ENCODE results near the gene MATK.

MATK gene

GRCh38 chr19:3781603-3782002, 4.6 kb downstream of the MATK start:
- Histone ChIP-seq H3K4me3 (ENCODE audit: low read depth in 1 of 5, low read length in 5 of 5) (peak overlapping the region in 4 of 5 donors; percentile 5 to 36 (median 16)), H3K4me1 (ENCODE audit: control insufficient read depth in 5 of 5, insufficient read depth in 5 of 5, low read length in 5 of 5) (peaks cover 0 to 8% (median 0%) of the 10 kb centered on the region in 5 donors), H3K9ac (ENCODE audit: low read length in 5 of 5) (no peak overlapping the region), H3K27ac (ENCODE audit: low read depth, low read length) (no peak overlapping the region), H3K36me3 (ENCODE audit: control insufficient read depth in 5 of 5, insufficient read depth in 5 of 5, low read length in 5 of 5) (no peaks in the 10 kb centered on the region), H3K9me3 (ENCODE audit: control insufficient read depth in 5 of 5, low read length in 5 of 5) (peaks cover 14 to 28% (median 24%) of the 10 kb centered on the region in 5 donors), H3K27me3 (ENCODE audit: control insufficient read depth in 5 of 5, insufficient read depth in 4 of 5, low read length in 5 of 5) (peaks cover 4 to 37% (median 23%) of the 10 kb centered on the region in 5 donors)

GRCh38 chr19:3780786-3781304, 5.3 kb downstream of the MATK start:
- H3K27me3 ChIP-seq (ENCODE audit: control insufficient read depth in 5 of 5, insufficient read depth in 4 of 5, low read length in 5 of 5) = peaks cover 4 to 36% (median 23%) of the 10 kb centered on the region in 5 donors
- H3K27ac ChIP-seq (ENCODE audit: low read depth, low read length) = no peak overlapping the region
- peaks cover 0 to 5% (median 0%) of the 10 kb centered on the region in 5 donors for H3K4me1 ChIP-seq (ENCODE audit: control insufficient read depth in 5 of 5, insufficient read depth in 5 of 5, low read length in 5 of 5)
- no peak overlapping the region for H3K9ac ChIP-seq (ENCODE audit: low read length in 5 of 5)
- peaks cover 14 to 28% (median 24%) of the 10 kb centered on the region in 5 donors for H3K9me3 ChIP-seq (ENCODE audit: control insufficient read depth in 5 of 5, low read length in 5 of 5)
- H3K36me3 ChIP-seq (ENCODE audit: control insufficient read depth in 5 of 5, insufficient read depth in 5 of 5, low read length in 5 of 5) = no peaks in the 10 kb centered on the region
- peak overlapping the region in 2 of 5 donors; percentile 5 to 36 for H3K4me3 ChIP-seq (ENCODE audit: low read depth in 1 of 5, low read length in 5 of 5)

GRCh38 chr19:3778899-3779723, 7.1 kb downstream of the MATK start:
- H3K27me3 ChIP-seq (ENCODE audit: control insufficient read depth in 5 of 5, insufficient read depth in 4 of 5, low read length in 5 of 5) = peaks cover 0 to 18% (median 8%) of the 10 kb centered on the region in 5 donors
- no peak overlapping the region for H3K27ac ChIP-seq (ENCODE audit: low read depth, low read length)
- no peak overlapping the region for H3K4me3 ChIP-seq (ENCODE audit: low read depth in 1 of 5, low read length in 5 of 5)
- H3K4me1 ChIP-seq (ENCODE audit: control insufficient read depth in 5 of 5, insufficient read depth in 5 of 5, low read length in 5 of 5) = no peaks in the 10 kb centered on the region
- H3K36me3 ChIP-seq (ENCODE audit: control insufficient read depth in 5 of 5, insufficient read depth in 5 of 5, low read length in 5 of 5) = no peaks in the 10 kb centered on the region
- H3K9me3 ChIP-seq (ENCODE audit: control insufficient read depth in 5 of 5, low read length in 5 of 5) = peaks cover 14 to 28% (median 24%) of the 10 kb centered on the region in 5 donors
- no peak overlapping the region for H3K9ac ChIP-seq (ENCODE audit: low read length in 5 of 5)

GRCh38 chr19:3778104-3778867, 7.9 kb downstream of the MATK start:
- no peaks in the 10 kb centered on the region for H3K36me3 ChIP-seq (ENCODE audit: control insufficient read depth in 5 of 5, insufficient read depth in 5 of 5, low read length in 5 of 5)
- no peak overlapping the region for H3K4me3 ChIP-seq (ENCODE audit: low read depth in 1 of 5, low read length in 5 of 5)
- peaks cover 14 to 26% (median 23%) of the 10 kb centered on the region in 5 donors for H3K9me3 ChIP-seq (ENCODE audit: control insufficient read depth in 5 of 5, low read length in 5 of 5)
- no peak overlapping the region for H3K9ac ChIP-seq (ENCODE audit: low read length in 5 of 5)
- H3K4me1 ChIP-seq (ENCODE audit: control insufficient read depth in 5 of 5, insufficient read depth in 5 of 5, low read length in 5 of 5) = no peaks in the 10 kb centered on the region
- no peak overlapping the region for H3K27ac ChIP-seq (ENCODE audit: low read depth, low read length)
- peaks cover 0 to 10% (median 2%) of the 10 kb centered on the region in 5 donors for H3K27me3 ChIP-seq (ENCODE audit: control insufficient read depth in 5 of 5, insufficient read depth in 4 of 5, low read length in 5 of 5)

GRCh38 chr19:3776479-3777040, 9.6 kb downstream of the MATK start:
- Histone ChIP-seq H3K4me1 (ENCODE audit: control insufficient read depth in 5 of 5, insufficient read depth in 5 of 5, low read length in 5 of 5) (no peaks in the 10 kb centered on the region), H3K27ac (ENCODE audit: low read depth, low read length) (no peak overlapping the region), H3K4me3 (ENCODE audit: low read depth in 1 of 5, low read length in 5 of 5) (no peak overlapping the region), H3K27me3 (ENCODE audit: control insufficient read depth in 5 of 5, insufficient read depth in 4 of 5, low read length in 5 of 5) (peaks cover 0 to 3% (median 0%) of the 10 kb centered on the region in 5 donors), H3K36me3 (ENCODE audit: control insufficient read depth in 5 of 5, insufficient read depth in 5 of 5, low read length in 5 of 5) (no peaks in the 10 kb centered on the region), H3K9ac (ENCODE audit: low read length in 5 of 5) (no peak overlapping the region), H3K9me3 (ENCODE audit: control insufficient read depth in 5 of 5, low read length in 5 of 5) (peaks cover 5 to 11% (median 10%) of the 10 kb centered on the region in 5 donors)

GRCh38 chr19:3775831-3776230, 10.3 kb downstream of the MATK start:
- Histone ChIP-seq H3K4me1 (ENCODE audit: control insufficient read depth in 5 of 5, insufficient read depth in 5 of 5, low read length in 5 of 5) (no peaks in the 10 kb centered on the region), H3K4me3 (ENCODE audit: low read depth in 1 of 5, low read length in 5 of 5) (no peak overlapping the region), H3K9ac (ENCODE audit: low read length in 5 of 5) (no peak overlapping the region), H3K27me3 (ENCODE audit: control insufficient read depth in 5 of 5, insufficient read depth in 4 of 5, low read length in 5 of 5) (peaks cover 0 to 6% (median 2%) of the 10 kb centered on the region in 5 donors), H3K36me3 (ENCODE audit: control insufficient read depth in 5 of 5, insufficient read depth in 5 of 5, low read length in 5 of 5) (no peaks in the 10 kb centered on the region), H3K27ac (ENCODE audit: low read depth, low read length) (no peak overlapping the region), H3K9me3 (ENCODE audit: control insufficient read depth in 5 of 5, low read length in 5 of 5) (peaks cover 0 to 3% (median 3%) of the 10 kb centered on the region in 5 donors)

- no peaks in the 10 kb centered on the region for H3K9me3 ChIP-seq (ENCODE audit: control insufficient read depth in 5 of 5, low read length in 5 of 5)
- H3K27me3 ChIP-seq (ENCODE audit: control insufficient read depth in 5 of 5, insufficient read depth in 4 of 5, low read length in 5 of 5) = peaks cover 0 to 6% (median 2%) of the 10 kb centered on the region in 5 donors
- H3K9ac ChIP-seq (ENCODE audit: low read length in 5 of 5) = no peak overlapping the region
- no peaks in the 10 kb centered on the region for H3K4me1 ChIP-seq (ENCODE audit: control insufficient read depth in 5 of 5, insufficient read depth in 5 of 5, low read length in 5 of 5)
- no peaks in the 10 kb centered on the region for H3K36me3 ChIP-seq (ENCODE audit: control insufficient read depth in 5 of 5, insufficient read depth in 5 of 5, low read length in 5 of 5)
- H3K4me3 ChIP-seq (ENCODE audit: low read depth in 1 of 5, low read length in 5 of 5) = no peak overlapping the region
- no peak overlapping the region for H3K27ac ChIP-seq (ENCODE audit: low read depth, low read length)
Measured at GRCh38 chr19:3775374-3775711, 10.8 kb downstream of the MATK start.

GRCh38 chr19:3774621-3775373, 11.4 kb downstream of the MATK start:
- Histone ChIP-seq H3K27me3 (ENCODE audit: control insufficient read depth in 5 of 5, insufficient read depth in 4 of 5, low read length in 5 of 5) (peaks cover 0 to 6% (median 2%) of the 10 kb centered on the region in 5 donors), H3K4me3 (ENCODE audit: low read depth in 1 of 5, low read length in 5 of 5) (no peak overlapping the region), H3K4me1 (ENCODE audit: control insufficient read depth in 5 of 5, insufficient read depth in 5 of 5, low read length in 5 of 5) (no peaks in the 10 kb centered on the region), H3K27ac (ENCODE audit: low read depth, low read length) (no peak overlapping the region), H3K9me3 (ENCODE audit: control insufficient read depth in 5 of 5, low read length in 5 of 5) (no peaks in the 10 kb centered on the region), H3K36me3 (ENCODE audit: control insufficient read depth in 5 of 5, insufficient read depth in 5 of 5, low read length in 5 of 5) (peaks cover 0 to 5% (median 0%) of the 10 kb centered on the region in 5 donors), H3K9ac (ENCODE audit: low read length in 5 of 5) (no peak overlapping the region)

GRCh38 chr19:3773814-3774515, 12.2 kb downstream of the MATK start:
- peaks cover 0 to 14% (median 4%) of the 10 kb centered on the region in 5 donors for H3K36me3 ChIP-seq (ENCODE audit: control insufficient read depth in 5 of 5, insufficient read depth in 5 of 5, low read length in 5 of 5)
- no peaks in the 10 kb centered on the region for H3K4me1 ChIP-seq (ENCODE audit: control insufficient read depth in 5 of 5, insufficient read depth in 5 of 5, low read length in 5 of 5)
- no peak overlapping the region for H3K9ac ChIP-seq (ENCODE audit: low read length in 5 of 5)
- no peak overlapping the region for H3K4me3 ChIP-seq (ENCODE audit: low read depth in 1 of 5, low read length in 5 of 5)
- peaks cover 0 to 6% (median 2%) of the 10 kb centered on the region in 5 donors for H3K27me3 ChIP-seq (ENCODE audit: control insufficient read depth in 5 of 5, insufficient read depth in 4 of 5, low read length in 5 of 5)
- no peak overlapping the region for H3K27ac ChIP-seq (ENCODE audit: low read depth, low read length)
- no peaks in the 10 kb centered on the region for H3K9me3 ChIP-seq (ENCODE audit: control insufficient read depth in 5 of 5, low read length in 5 of 5)
